ENCODE data around the gene SERPINB11. TPM values are rescaled to one million over a fixed set of nuclear protein-coding genes. Genes with fewer than 3 reads are reported as not detected.
"Not testable (repeated sequence)": the region's sequence is repeated elsewhere in the genome, so short reads cannot be mapped to it uniquely, and the experiment has no call there.

SERPINB11 gene
- total RNA-seq, 6 experiments from 2014 or later = not detected

DNA sequence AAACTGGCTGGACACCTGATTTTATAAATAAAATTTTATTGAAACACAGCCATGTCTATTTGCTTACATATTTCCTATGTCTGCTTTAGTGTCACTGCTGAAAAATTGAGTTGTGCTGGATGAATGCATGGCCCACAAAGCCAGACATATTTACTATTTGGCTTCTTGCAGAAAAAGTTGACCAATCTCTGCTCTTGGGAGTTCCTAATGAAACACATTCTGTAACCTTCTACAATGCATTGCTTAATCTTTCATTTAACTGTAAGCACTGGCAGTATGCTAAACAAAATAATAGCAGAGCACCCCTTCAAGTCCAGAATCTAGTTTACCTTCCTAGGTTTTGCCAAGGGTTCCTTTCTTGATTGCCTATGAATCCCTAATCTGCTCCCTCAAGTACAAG lies 54.8 kb downstream of the SERPINB11 start:
- TF ChIP-seq, protein P1, sequence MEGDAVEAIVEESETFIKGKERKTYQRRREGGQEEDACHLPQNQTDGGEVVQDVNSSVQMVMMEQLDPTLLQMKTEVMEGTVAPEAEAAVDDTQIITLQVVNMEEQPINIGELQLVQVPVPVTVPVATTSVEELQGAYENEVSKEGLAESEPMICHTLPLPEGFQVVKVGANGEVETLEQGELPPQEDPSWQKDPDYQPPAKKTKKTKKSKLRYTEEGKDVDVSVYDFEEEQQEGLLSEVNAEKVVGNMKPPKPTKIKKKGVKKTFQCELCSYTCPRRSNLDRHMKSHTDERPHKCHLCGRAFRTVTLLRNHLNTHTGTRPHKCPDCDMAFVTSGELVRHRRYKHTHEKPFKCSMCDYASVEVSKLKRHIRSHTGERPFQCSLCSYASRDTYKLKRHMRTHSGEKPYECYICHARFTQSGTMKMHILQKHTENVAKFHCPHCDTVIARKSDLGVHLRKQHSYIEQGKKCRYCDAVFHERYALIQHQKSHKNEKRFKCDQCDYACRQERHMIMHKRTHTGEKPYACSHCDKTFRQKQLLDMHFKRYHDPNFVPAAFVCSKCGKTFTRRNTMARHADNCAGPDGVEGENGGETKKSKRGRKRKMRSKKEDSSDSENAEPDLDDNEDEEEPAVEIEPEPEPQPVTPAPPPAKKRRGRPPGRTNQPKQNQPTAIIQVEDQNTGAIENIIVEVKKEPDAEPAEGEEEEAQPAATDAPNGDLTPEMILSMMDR (IDR thresholded peaks at IDR 0.05) = no peak
- TF ChIP-seq POLR2A (IDR thresholded peaks at IDR 0.05) = no peak
- H3K27ac ChIP-seq = no peak overlapping the region
- no peak overlapping the region for H3K4me3 ChIP-seq
- no peaks in the 10 kb centered on the region for H3K36me3 ChIP-seq
- DNase-seq (no peak), ATAC-seq (no peak)
- H3K4me1 ChIP-seq = no peaks in the 10 kb centered on the region
- no peaks in the 10 kb centered on the region for H3K9me3 ChIP-seq
- no peaks in the 10 kb centered on the region for H3K27me3 ChIP-seq
- intact Hi-C loops (cut with DNase I) = no loop called here

DNA sequence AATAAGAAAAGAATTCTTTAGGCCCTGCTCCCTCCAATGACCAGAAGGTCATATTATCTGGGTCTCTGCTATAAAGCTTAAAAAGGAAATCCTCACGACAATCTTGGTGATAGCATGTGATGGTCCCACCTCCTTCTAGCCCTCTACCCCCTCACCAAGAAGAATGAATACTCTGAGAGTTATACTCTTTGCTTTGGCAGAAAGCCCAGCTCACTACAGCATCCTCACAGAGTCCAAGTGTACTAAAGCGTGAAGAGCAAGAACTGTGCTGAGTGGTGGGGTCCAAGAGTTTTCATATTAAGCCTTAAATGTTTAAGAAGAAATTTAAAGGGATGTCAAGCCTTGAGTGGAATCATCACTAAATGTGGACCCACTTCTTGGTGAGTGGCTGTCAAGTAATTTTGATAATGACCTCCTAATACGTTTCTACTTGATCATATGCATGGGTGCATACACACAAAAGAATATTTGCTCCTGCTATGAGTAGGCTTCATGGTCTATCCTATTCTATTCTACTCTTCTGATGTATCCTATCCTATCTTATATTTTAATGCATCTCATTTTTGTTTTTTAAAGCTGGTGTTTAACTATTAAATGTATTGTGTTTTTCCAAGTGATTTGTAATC lies 56.0 kb downstream of the SERPINB11 start:
- WGBS (ENCODE audit: insufficient coverage, low coverage, low lambda C conversion rate, missing lambda C conversion rate) = 55% methylated on average over 3 of the region's 3 CpGs
- no peak overlapping the region for H3K4me3 ChIP-seq
- H3K27ac ChIP-seq = no peak overlapping the region
- no peaks in the 10 kb centered on the region for H3K4me1 ChIP-seq
- intact Hi-C loops (cut with DNase I) = no loop called here
- no peaks in the 10 kb centered on the region for H3K9me3 ChIP-seq
- DNase-seq = no peak
- ATAC-seq = no peak
- TF ChIP-seq, protein P1 (IDR thresholded peaks at IDR 0.05) = no peak
- no peak for TF ChIP-seq POLR2A (IDR thresholded peaks at IDR 0.05)
- no peaks in the 10 kb centered on the region for H3K27me3 ChIP-seq
- H3K36me3 ChIP-seq = no peaks in the 10 kb centered on the region

DNA sequence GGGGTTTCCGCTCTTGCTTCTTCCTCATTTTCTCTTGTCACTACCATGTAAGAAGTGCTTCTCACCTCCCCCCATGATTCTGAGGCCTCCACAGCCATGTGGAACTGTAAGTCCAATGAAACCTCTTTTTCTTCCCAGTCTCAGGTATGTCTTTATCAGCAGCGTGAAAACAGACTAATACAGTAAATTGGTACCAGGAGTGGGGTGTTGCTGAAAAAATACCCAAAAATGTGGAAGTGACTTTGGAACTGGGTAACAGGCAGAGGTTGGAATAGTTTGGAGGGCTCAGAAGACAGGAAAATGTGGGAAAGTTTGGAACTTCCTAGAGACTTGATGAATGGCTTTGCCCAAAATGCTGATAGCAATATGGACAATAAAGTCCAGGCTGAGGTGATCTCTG lies 57.0 kb downstream of the SERPINB11 start:
- H3K4me1 ChIP-seq; H3K27ac ChIP-seq; H3K27me3 ChIP-seq; H3K36me3 ChIP-seq; DNase-seq; ATAC-seq; H3K4me3 ChIP-seq; intact Hi-C loops (cut with DNase I); H3K9me3 ChIP-seq: not testable (repeated sequence)
- WGBS (ENCODE audit: insufficient coverage, low coverage, low lambda C conversion rate, missing lambda C conversion rate) = 89% methylated on average over 2 of the region's 2 CpGs

DNA sequence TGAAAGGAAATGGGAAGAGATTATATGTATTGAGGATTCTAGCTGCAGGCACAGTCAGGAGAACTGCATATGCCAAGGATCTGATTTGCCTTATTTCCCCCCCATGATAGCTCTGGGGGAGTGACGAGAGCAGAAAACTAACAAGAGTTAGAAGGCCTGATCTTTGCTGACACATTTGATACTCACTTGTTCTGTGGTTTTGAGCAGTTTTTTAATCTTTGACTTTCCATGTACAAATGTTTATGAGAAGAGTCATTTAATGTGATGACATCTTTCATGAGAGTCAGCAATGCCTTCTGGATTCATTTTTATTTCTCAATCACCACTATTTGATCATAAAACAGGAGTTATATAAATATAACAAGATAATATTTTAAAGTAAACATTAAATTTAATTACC lies 59.8 kb downstream of the SERPINB11 start:
- H3K4me3 ChIP-seq = no peak overlapping the region
- ATAC-seq = no peak
- no peak for DNase-seq
- 64% methylated on average over 1 of the region's 1 CpG for WGBS (ENCODE audit: insufficient coverage, low coverage, low lambda C conversion rate, missing lambda C conversion rate)
- no peaks in the 10 kb centered on the region for H3K4me1 ChIP-seq
- H3K27me3 ChIP-seq = no peaks in the 10 kb centered on the region
- H3K9me3 ChIP-seq = no peaks in the 10 kb centered on the region
- intact Hi-C loops (cut with DNase I) = no loop called here
- TF ChIP-seq, protein P1 (IDR thresholded peaks at IDR 0.05) = no peak
- no peak for TF ChIP-seq POLR2A (IDR thresholded peaks at IDR 0.05)
- no peak overlapping the region for H3K27ac ChIP-seq
- H3K36me3 ChIP-seq = no peaks in the 10 kb centered on the region

DNA sequence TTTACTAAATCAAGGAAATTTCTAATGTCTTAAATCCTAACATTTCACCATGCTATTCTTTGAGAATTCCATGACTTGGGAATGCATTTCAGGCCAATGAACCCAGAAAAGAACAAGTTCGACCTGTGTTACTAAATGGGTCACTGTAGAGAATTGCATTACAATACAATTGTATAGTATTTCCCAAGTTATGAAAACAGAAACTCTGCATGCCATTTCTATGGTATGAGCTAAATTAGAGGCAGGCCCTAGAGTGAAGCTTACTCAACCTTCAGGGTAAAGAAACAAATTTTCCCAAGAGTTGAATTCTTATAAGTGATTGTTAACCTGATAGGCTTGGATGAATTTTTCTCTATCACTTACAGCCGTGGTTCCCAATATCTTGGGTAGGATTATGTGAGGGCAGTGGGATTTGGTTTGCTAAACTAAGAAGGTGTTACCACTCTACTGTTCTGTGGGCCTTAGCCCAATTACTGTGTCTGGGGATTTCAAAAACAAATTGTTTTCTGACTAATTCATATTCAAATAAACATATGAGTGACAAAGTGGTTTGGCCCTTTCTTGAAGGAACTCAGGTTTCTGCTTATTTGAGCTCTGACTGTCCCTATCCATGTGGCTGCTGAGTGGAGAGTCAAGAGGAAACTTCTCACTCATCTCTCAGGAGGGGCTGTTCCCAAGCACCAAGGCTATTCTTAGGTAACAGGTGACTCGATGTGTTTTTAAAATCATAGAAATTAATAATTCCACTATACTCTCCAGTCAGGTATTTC lies 61.3 kb downstream of the SERPINB11 start:
- Histone ChIP-seq H3K36me3 (no peaks in the 10 kb centered on the region), H3K27me3 (no peaks in the 10 kb centered on the region), H3K27ac (no peak overlapping the region), H3K4me1 (no peaks in the 10 kb centered on the region), H3K4me3 (no peak overlapping the region), H3K9me3 (no peaks in the 10 kb centered on the region)
- intact Hi-C loops (cut with DNase I) = no loop called here
- ATAC-seq = no peak
- no peak for DNase-seq
- TF ChIP-seq POLR2A (IDR thresholded peaks at IDR 0.05) = no peak
- TF ChIP-seq, protein P1 (IDR thresholded peaks at IDR 0.05) = no peak
- 74% methylated on average over 3 of the region's 3 CpGs for WGBS (ENCODE audit: insufficient coverage, low coverage, low lambda C conversion rate, missing lambda C conversion rate)

All from right lobe of liver (tissue), 6 donors.